ENCODE data around the gene FCER1G. TPM values are rescaled to one million over a fixed set of nuclear protein-coding genes. Genes with fewer than 3 reads are reported as not detected.
A peak's percentile ranks its signal among the peaks of the same experiment; 100 is the strongest.

FCER1G gene
- total and polyA plus RNA-seq, 9 of the 15 experiments (the other 6 are each of a cell fraction or from before 2014, with no cell fraction given), result 0.15 to 0.69 (median 0.31) TPM; not detected in 2

GRCh38 chr1:161177112-161177935 lies 37.8 kb upstream of the FCER1G start, which contains the start of gene B4GALT3 (continued):
- TF ChIP-seq BACH1 (tag; IDR thresholded peaks at IDR 0.05) (no peak), RBM25 (IDR thresholded peaks at IDR 0.05; ENCODE audit: low read depth, low read length, severe bottlenecking) (no peak), THRA (IDR thresholded peaks at IDR 0.05) (no peak), FIP1L1 (IDR thresholded peaks at IDR 0.05; ENCODE audit: low read depth, low read length, poor library complexity, severe bottlenecking) (no peak), SIRT6 (IDR thresholded peaks at IDR 0.05; ENCODE audit: low read depth, low read length) (no peak), PML (IDR thresholded peaks at IDR 0.05; ENCODE audit: low read length) (0 out of 2 replicates have a peak, but pooled peaks have one; percentile 70), ZNF318 (IDR thresholded peaks at IDR 0.05; ENCODE audit: borderline replicate concordance in 1 of 2, low read depth in 1 of 2) (no peak), ZNF668 (CRISPR knock-in tag; IDR thresholded peaks at IDR 0.05) (no peak), ATF4 (CRISPR knock-in tag; IDR thresholded peaks at IDR 0.05) (0 out of 2 replicates have a peak, but pooled peaks have one; percentile 8), ZNF239 (CRISPR knock-in tag; IDR thresholded peaks at IDR 0.05) (no peak), THAP12 (CRISPR knock-in tag; IDR thresholded peaks at IDR 0.05) (no peak)
